MM.1S (cell line): ENCODE data around the gene GM2A.

Experiments
- DNase-seq: peaks from one replicate; pipeline ENCODE4 v3.0.0-alpha.2; 2015
- H2AFZ ChIP-seq: fragments of 300-600 bp; sonication (generic); 2 replicates; pipeline ENCODE4 v1.6.0; 2016; ENCODE audit warnings: antibody characterized with exemption, low read length
- H3F3A ChIP-seq: fragments of 300-600 bp; sonication (generic); 2 replicates; pipeline ENCODE4 v1.6.1; 2016; ENCODE audit warnings: mild to moderate bottlenecking, antibody characterized with exemption, low read length, moderate library complexity, mixed read lengths; ENCODE audit not compliant: insufficient read depth
- H3K27ac ChIP-seq: fragments of 300-600 bp; sonication (generic); 2 replicates; pipeline ENCODE4 v1.5.1; 2016; ENCODE audit warnings: mild to moderate bottlenecking, low read length
- H3K27me3 ChIP-seq: fragments of 300-600 bp; sonication (generic); replicated peaks from 2 replicates; pipeline ENCODE4 v1.6.0; 2016; ENCODE audit warnings: low read length; ENCODE audit not compliant: insufficient read depth
- H3K36me3 ChIP-seq: fragments of 300-600 bp; sonication (generic); replicated peaks from 2 replicates; pipeline ENCODE4 v1.6.1; 2016; ENCODE audit warnings: mild to moderate bottlenecking, low read length, mixed read lengths; ENCODE audit not compliant: insufficient read depth
- H3K4me1 ChIP-seq: fragments of 300-600 bp; sonication (generic); 2 replicates; pipeline ENCODE4 v1.6.1; 2016; ENCODE audit warnings: low read length, mixed read lengths
- H3K4me2 ChIP-seq: fragments of 300-600 bp; sonication (generic); 2 replicates; pipeline ENCODE4 v1.6.0; 2016; ENCODE audit warnings: low read depth, low read length
- H3K4me3 ChIP-seq: fragments of 300-600 bp; sonication (generic); 2 replicates; pipeline ENCODE4 v1.5.1; 2016; ENCODE audit warnings: low read length, mixed read lengths
- H3K79me2 ChIP-seq: fragments of 300-600 bp; sonication (generic); 2 replicates; pipeline ENCODE4 v1.6.1; 2016; ENCODE audit warnings: mixed run types, low read length, mixed read lengths
- H3K9ac ChIP-seq: fragments of 300-600 bp; sonication (generic); 2 replicates; pipeline ENCODE4 v1.6.1; 2016; ENCODE audit warnings: low read length, mixed read lengths
- H3K9me2 ChIP-seq: fragments of 300-600 bp; sonication (generic); replicated peaks from 2 replicates; pipeline ENCODE4 v1.6.1; 2016; ENCODE audit warnings: mild to moderate bottlenecking, low read length, mixed read lengths; ENCODE audit not compliant: insufficient read depth
- H3K9me3 ChIP-seq: fragments of 300-600 bp; sonication (generic); replicated peaks from 2 replicates; pipeline ENCODE4 v1.6.1; 2016; ENCODE audit warnings: mild to moderate bottlenecking, low read length, mixed read lengths; ENCODE audit not compliant: insufficient read depth
- H4K20me1 ChIP-seq: fragments of 300-600 bp; sonication (generic); 2 replicates; pipeline ENCODE4 v1.6.1; 2016; ENCODE audit warnings: mild to moderate bottlenecking, low read length, moderate library complexity, mixed read lengths; ENCODE audit not compliant: insufficient read depth
- EZH2 ChIP-seq: fragments of 300-600 bp; sonication (generic); optimal IDR thresholded peaks from 2 replicates; pipeline ENCODE3; 2017; ENCODE audit warnings: low read depth, mild to moderate bottlenecking, antibody characterized with exemption, low read length, mixed read lengths
- EZH2phosphoT487 ChIP-seq: fragments of 300-600 bp; sonication (generic); IDR thresholded peaks from 2 replicates; pipeline ENCODE4 v1.6.1; 2018; ENCODE audit warnings: antibody characterized with exemption, low read length
- TF ChIP-seq, protein P1 (sequence below): fragments of 300-600 bp; sonication (generic); IDR thresholded peaks from 2 replicates; pipeline ENCODE4 v1.5.1; 2016; ENCODE audit warnings: antibody characterized with exemption, low read length, mixed read lengths

Gene GM2A

DNA sequence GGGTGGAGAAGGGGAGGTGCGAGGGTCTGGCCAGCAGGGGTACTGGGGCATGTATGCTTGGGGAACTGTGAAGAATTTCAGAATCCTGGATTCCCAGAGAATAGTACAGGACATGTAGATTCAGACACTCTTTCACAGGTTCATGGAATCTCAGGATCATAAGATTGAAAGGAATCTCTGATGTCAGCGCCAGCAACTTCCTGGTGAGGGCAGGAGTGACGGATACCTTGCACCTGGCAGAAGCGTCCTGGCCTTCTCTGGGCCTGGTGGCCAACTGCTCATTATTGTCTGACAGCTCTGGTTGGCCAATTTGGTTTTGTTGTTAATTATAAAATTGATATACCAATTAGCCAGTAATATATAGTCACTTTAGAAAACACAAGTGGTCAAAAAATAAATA is 6.9 kb downstream of the GM2A start:
- Histone ChIP-seq H3F3A (peaks cover 4% of the 10 kb centered on the region; the same call in 1 of the 2 replicates), H3K79me2 (peaks cover 45% of the 10 kb centered on the region), H3K27me3 (no peaks in the 10 kb centered on the region), H3K9me2 (no peaks in the 10 kb centered on the region), H3K36me3 (no peaks in the 10 kb centered on the region), H3K9ac (no peak overlapping the region), H3K4me3 (no peak overlapping the region), H3K9me3 (no peaks in the 10 kb centered on the region), H2AFZ (no peak overlapping the region), H3K4me2 (no peak overlapping the region), H3K4me1 (peaks cover 17% of the 10 kb centered on the region), H4K20me1 (no peaks in the 10 kb centered on the region), H3K27ac (no peak overlapping the region)
- no peak for TF ChIP-seq EZH2phosphoT487
- TF ChIP-seq EZH2: no peak
- TF ChIP-seq, protein P1, sequence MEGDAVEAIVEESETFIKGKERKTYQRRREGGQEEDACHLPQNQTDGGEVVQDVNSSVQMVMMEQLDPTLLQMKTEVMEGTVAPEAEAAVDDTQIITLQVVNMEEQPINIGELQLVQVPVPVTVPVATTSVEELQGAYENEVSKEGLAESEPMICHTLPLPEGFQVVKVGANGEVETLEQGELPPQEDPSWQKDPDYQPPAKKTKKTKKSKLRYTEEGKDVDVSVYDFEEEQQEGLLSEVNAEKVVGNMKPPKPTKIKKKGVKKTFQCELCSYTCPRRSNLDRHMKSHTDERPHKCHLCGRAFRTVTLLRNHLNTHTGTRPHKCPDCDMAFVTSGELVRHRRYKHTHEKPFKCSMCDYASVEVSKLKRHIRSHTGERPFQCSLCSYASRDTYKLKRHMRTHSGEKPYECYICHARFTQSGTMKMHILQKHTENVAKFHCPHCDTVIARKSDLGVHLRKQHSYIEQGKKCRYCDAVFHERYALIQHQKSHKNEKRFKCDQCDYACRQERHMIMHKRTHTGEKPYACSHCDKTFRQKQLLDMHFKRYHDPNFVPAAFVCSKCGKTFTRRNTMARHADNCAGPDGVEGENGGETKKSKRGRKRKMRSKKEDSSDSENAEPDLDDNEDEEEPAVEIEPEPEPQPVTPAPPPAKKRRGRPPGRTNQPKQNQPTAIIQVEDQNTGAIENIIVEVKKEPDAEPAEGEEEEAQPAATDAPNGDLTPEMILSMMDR: no peak
- no peak for DNase-seq

DNA sequence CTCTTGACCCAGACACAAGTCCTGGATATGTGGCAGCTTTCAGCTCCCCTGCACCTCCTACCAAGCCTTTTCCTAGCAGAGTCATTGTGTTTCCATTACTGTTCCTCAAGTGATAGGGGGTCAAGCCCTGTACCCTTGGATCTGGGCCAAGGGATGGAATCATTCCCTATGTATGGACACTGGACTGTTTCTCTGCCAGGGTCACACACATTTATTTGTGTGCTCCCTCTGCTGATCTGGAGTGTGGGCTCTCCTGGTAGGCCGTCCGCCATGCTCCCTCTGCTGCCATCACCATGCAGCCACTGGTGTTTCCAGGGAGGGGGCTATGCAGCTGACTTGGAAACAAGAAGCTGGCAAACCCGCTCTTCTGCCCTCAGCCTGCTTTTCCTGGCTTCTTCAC is 9.5 kb downstream of the GM2A start:
- no peak overlapping the region for H3K9ac ChIP-seq
- no peak overlapping the region for H2AFZ ChIP-seq
- H3K9me2 ChIP-seq: no peaks in the 10 kb centered on the region
- no peaks in the 10 kb centered on the region for H3K27me3 ChIP-seq
- no peak overlapping the region for H3K27ac ChIP-seq
- H3K79me2 ChIP-seq: peaks cover 21% of the 10 kb centered on the region
- no peaks in the 10 kb centered on the region for H3F3A ChIP-seq
- H3K36me3 ChIP-seq: no peaks in the 10 kb centered on the region
- H4K20me1 ChIP-seq: no peaks in the 10 kb centered on the region
- no peak for TF ChIP-seq EZH2phosphoT487
- TF ChIP-seq, protein P1: no peak
- no peak for TF ChIP-seq EZH2
- no peak for DNase-seq
- no peaks in the 10 kb centered on the region for H3K4me1 ChIP-seq
- H3K4me3 ChIP-seq: no peak overlapping the region
- no peaks in the 10 kb centered on the region for H3K9me3 ChIP-seq
- no peak overlapping the region for H3K4me2 ChIP-seq

DNA sequence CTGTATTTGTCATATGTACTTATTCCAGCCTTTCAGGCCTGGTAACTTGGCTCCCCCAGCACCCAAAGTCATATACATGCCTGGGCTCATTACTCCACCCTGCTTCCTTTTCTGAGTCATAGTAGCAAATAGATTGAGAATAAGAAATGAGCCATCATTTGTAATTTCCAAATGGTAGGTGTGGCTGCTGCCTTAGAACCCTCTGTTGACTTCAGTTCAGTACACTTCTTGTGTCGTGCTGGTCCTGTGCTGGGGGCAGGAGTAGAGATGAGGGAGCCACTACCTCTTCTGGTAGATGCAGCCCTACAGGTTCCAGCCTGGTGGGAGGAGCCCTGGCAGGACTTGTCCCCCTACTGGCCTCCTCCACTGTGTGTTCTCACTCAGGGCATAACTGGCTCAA is 11.1 kb downstream of the GM2A start:
- no peak for DNase-seq
- TF ChIP-seq EZH2phosphoT487 (no peak), EZH2 (no peak)
- TF ChIP-seq, protein P1: no peak
- no peaks in the 10 kb centered on the region for H4K20me1 ChIP-seq
- no peak overlapping the region for H3K27ac ChIP-seq
- H3K9me2 ChIP-seq: no peaks in the 10 kb centered on the region
- H3K36me3 ChIP-seq: no peaks in the 10 kb centered on the region
- no peak overlapping the region for H3K4me2 ChIP-seq
- no peaks in the 10 kb centered on the region for H3F3A ChIP-seq
- no peak overlapping the region for H3K4me3 ChIP-seq
- H3K4me1 ChIP-seq: no peaks in the 10 kb centered on the region
- H2AFZ ChIP-seq: no peak overlapping the region
- H3K79me2 ChIP-seq: peaks cover 5% of the 10 kb centered on the region; the same call in 1 of the 2 replicates
- H3K9me3 ChIP-seq: no peaks in the 10 kb centered on the region
- H3K27me3 ChIP-seq: no peaks in the 10 kb centered on the region
- no peak overlapping the region for H3K9ac ChIP-seq
